GM12878 (cell line): ENCODE measurements around the gene CHAT. TPM values are rescaled to one million over a fixed set of nuclear protein-coding genes. Genes with fewer than 3 reads are reported as not detected.

Source experiments
- ATAC-seq: fragments of 200-7000 bp; cut with Tn5 transposase; 3 replicates; pipeline ENCODE4 v1.9.1; 2020; ENCODE audit warnings: mild to moderate bottlenecking, moderate library complexity
- BruUV-seq: library from RNA; stranded (reverse); fragments of 400-500 nt; replicated peaks from 2 replicates; lab custom pipeline; 2021; lab: Mats Ljungman, UMichigan
- CTCF ChIA-PET: fragments of 300-600 bp; sonication (Branson Sonifier 250); formaldehyde crosslinking; extraction: SDS; loops from one replicate; lab custom pipeline; 2021; ENCODE audit warnings: inconsistent platforms; lab: Yijun Ruan, JAX
- POLR2A ChIA-PET: fragments of 350-600 bp; formaldehyde crosslinking; extraction: SDS; loops from one replicate; lab custom pipeline; 2021; ENCODE audit warnings: inconsistent platforms; lab: Charles Lee
- RAD21 ChIA-PET: fragments of 300-600 bp; sonication (Branson Sonifier 250); formaldehyde crosslinking; loops from one replicate; lab custom pipeline; 2023; ENCODE audit warnings: antibody characterized with exemption; ENCODE audit not compliant: unreplicated experiment; lab: Charles Lee
- SMC1A ChIA-PET: fragments of 300-600 bp; sonication (Branson Sonifier 250); formaldehyde crosslinking; loops from one replicate; lab custom pipeline; 2023; ENCODE audit not compliant: unreplicated experiment, uncharacterized antibody; lab: Charles Lee
- DNase-seq: peaks from one replicate; pipeline ENCODE4 v3.0.0-alpha.2; 2011; ENCODE audit warnings: low read depth, low spot score
- FAIRE-seq: peaks from 3 replicates; lab custom pipeline; 2011; peaks lifted over from hg19 to GRCh38; lab: Jason Lieb, UNC
- H2AFZ ChIP-seq: 2 replicates; pipeline ENCODE4 v1.6.0; 2011; ENCODE audit warnings: low read depth, low read length, control low read depth; ENCODE audit not compliant: control insufficient read depth
- H3K27ac ChIP-seq: 2 replicates; pipeline ENCODE4 v1.5.1; 2011; ENCODE audit warnings: control low read depth; ENCODE audit not compliant: control insufficient read depth, insufficient read depth
- H3K27me3 ChIP-seq, 2 experiments: replicated peaks in 1 of 2; 2 replicates each; pipeline versions ENCODE4 v1.6.0 to v1.6.1; 2011; ENCODE audit warnings: low read length in 1 of 2; ENCODE audit not compliant: control insufficient read depth in 2 of 2, insufficient read depth in 2 of 2
- H3K36me3 ChIP-seq, 2 experiments: 2 replicates each; pipeline ENCODE4 v1.5.1; 2011; ENCODE audit warnings: low read length in 1 of 2; ENCODE audit not compliant: control insufficient read depth in 2 of 2, insufficient read depth in 2 of 2
- H3K4me1 ChIP-seq: 2 replicates; pipeline ENCODE4 v1.6.1; 2011; ENCODE audit warnings: mild to moderate bottlenecking, low read length, moderate library complexity, mixed read lengths; ENCODE audit not compliant: control insufficient read depth, insufficient read depth
- H3K4me2 ChIP-seq: 2 replicates; pipeline ENCODE4 v1.6.0; 2011; ENCODE audit warnings: control low read depth; ENCODE audit not compliant: control insufficient read depth, insufficient read depth
- H3K4me3 ChIP-seq: fragments of 200-600 bp; sonication (generic); 2 replicates; pipeline ENCODE4 v1.5.1; 2016
- H3K79me2 ChIP-seq: 2 replicates; pipeline ENCODE4 v1.6.0; 2011; ENCODE audit warnings: low read length; ENCODE audit not compliant: control insufficient read depth, insufficient read depth
- H3K9ac ChIP-seq: 2 replicates; pipeline ENCODE4 v1.8.0; 2011; ENCODE audit warnings: low read length, control low read depth, mixed read lengths; ENCODE audit not compliant: control insufficient read depth, insufficient read depth
- H3K9me3 ChIP-seq: replicated peaks from 3 replicates; pipeline ENCODE4 v1.5.1; 2011; ENCODE audit warnings: mild to moderate bottlenecking, low read length; ENCODE audit not compliant: control insufficient read depth, insufficient read depth
- H4K20me1 ChIP-seq: 2 replicates; pipeline ENCODE4 v1.6.0; 2011; ENCODE audit not compliant: control insufficient read depth, insufficient read depth
- CHD1 ChIP-seq: IDR thresholded peaks from 2 replicates; pipeline ENCODE4 v1.6.1; 2012; ENCODE audit warnings: low read depth, low read length, improper control_type of control experiment
- FOS ChIP-seq: IDR thresholded peaks from 3 replicates; pipeline ENCODE4 v1.6.1; 2011; ENCODE audit warnings: borderline replicate concordance; ENCODE audit not compliant: insufficient read length; ENCODE audit errors: extremely low read depth
- HDAC2 ChIP-seq: fragments of 200-600 bp; sonication (generic); IDR thresholded peaks from 2 replicates; pipeline ENCODE4 v1.6.1; 2017
- MYB ChIP-seq: fragments of 150-350 bp; IDR thresholded peaks from 2 replicates; pipeline ENCODE4 v1.6.1; 2014; ENCODE audit warnings: mild to moderate bottlenecking, low read depth, low read length, borderline replicate concordance
- RB1 ChIP-seq: fragments of 450-650 bp; formaldehyde crosslinking; IDR thresholded peaks from 2 replicates; pipeline ENCODE4 v1.6.1; 2017; ENCODE audit warnings: mild to moderate bottlenecking, borderline replicate concordance
- RUNX3 ChIP-seq: IDR thresholded peaks from 2 replicates; pipeline ENCODE4 v1.6.1; 2012; ENCODE audit warnings: low read length, inconsistent platforms
- SREBF2 ChIP-seq: IDR thresholded peaks from 2 replicates; pipeline ENCODE4 v1.6.1; 2012; ENCODE audit warnings: mild to moderate bottlenecking, low read length
- STAT3 ChIP-seq: IDR thresholded peaks from 2 replicates; pipeline ENCODE4 v1.6.1; 2011; ENCODE audit warnings: low read depth, low read length, improper control_type of control experiment
- TAF1 ChIP-seq: IDR thresholded peaks from 2 replicates; pipeline ENCODE4 v1.6.1; 2011; ENCODE audit warnings: mild to moderate bottlenecking, low read depth, low read length, borderline replicate concordance
- TBL1XR1 ChIP-seq: IDR thresholded peaks from 2 replicates; pipeline ENCODE4 v1.6.1; 2012; ENCODE audit warnings: low read depth, low read length, improper control_type of control experiment
- WRNIP1 ChIP-seq: IDR thresholded peaks from 2 replicates; pipeline ENCODE4 v1.6.1; 2011; ENCODE audit warnings: low read depth, low read length, improper control_type of control experiment, borderline replicate concordance
- ZNF217 ChIP-seq: fragments of 450-650 bp; IDR thresholded peaks from 2 replicates; pipeline ENCODE4 v1.6.1; 2017; ENCODE audit warnings: antibody characterized with exemption, mild to moderate bottlenecking
- ZNF24 ChIP-seq: fragments of 450-650 bp; IDR thresholded peaks from 2 replicates; pipeline ENCODE4 v1.6.1; 2017; ENCODE audit warnings: antibody characterized with exemption, mild to moderate bottlenecking
- WGBS: methylation state at CpG from one replicate; pipeline ENCODE4 v1.1.6; 2016; ENCODE audit warnings: low lambda C conversion rate; ENCODE audit not compliant: insufficient replicate concordance, insufficient coverage; ENCODE audit errors: missing lambda C conversion rate; 5-methylcytosine and 5-hydroxymethylcytosine counted together
- in situ Hi-C: fragments of 300-500 bp; cut with MboI; formaldehyde crosslinking; loops from 9 replicates; pipeline ENCODE4 v1.14.3; 2018; ENCODE audit warnings: mixed read lengths
- intact Hi-C: fragments of 100-400 bp; cut with micrococcal nuclease; formaldehyde crosslinking; loops from one replicate; pipeline ENCODE4 v1.14.2; 2022; ENCODE audit not compliant: unreplicated experiment
- polyA plus RNA-seq, 11 experiments: library from polyadenylated mRNA; depleted of rRNA in 4 of 11; unstranded in 6 of 11; stranded (reverse) in 5 of 11; fragments of >200 nt; fragmentation: Nextera tagmentation in 4 of 11; fragmentation: Illumina TruSeq in 1 of 11; extraction: Ambion mirVana in 4 of 11; extraction: Trizol in 1 of 11; gene quantifications; 1 replicate in 1 of 11; 2 replicates in 10 of 11; pipeline versions ENCODE4 v1.2.1 to v1.2.3, GENCODE V29; 2011 to 2016; ENCODE audit warnings: inconsistent platforms in 2 of 11, missing spikeins in 2 of 11, low read depth in 1 of 11
- total RNA-seq, 4 experiments: library from RNA; depleted of rRNA in 3 of 4; stranded (reverse); fragments of >200 nt in 3 of 4; fragmentation: Illumina TruSeq in 1 of 4; extraction: Trizol in 1 of 4; gene quantifications; 2 replicates each; pipeline versions ENCODE4 v1.2.1 to v1.2.3, GENCODE V29; 2013 to 2021
- TF ChIP-seq, protein P1 (sequence below): IDR thresholded peaks from 2 replicates; pipeline ENCODE4 v1.6.1; 2011; ENCODE audit warnings: borderline replicate concordance, low read depth, mild to moderate bottlenecking, moderate library complexity, mixed read lengths, low read length; ENCODE audit not compliant: insufficient read depth; ENCODE audit errors: extremely low read length
- TF ChIP-seq, protein P2 (sequence below): IDR thresholded peaks from 2 replicates; pipeline ENCODE4 v1.6.1; 2011; ENCODE audit warnings: mild to moderate bottlenecking, low read depth, low read length, moderate library complexity; ENCODE audit not compliant: insufficient replicate concordance
- TF ChIP-seq, protein P3 (sequence below): fragments of 450-650 bp; IDR thresholded peaks from 2 replicates; pipeline ENCODE4 v1.6.1; 2017; ENCODE audit warnings: mild to moderate bottlenecking, moderate library complexity
- TF ChIP-seq, protein P4 (sequence below): IDR thresholded peaks from 2 replicates; pipeline ENCODE4 v1.6.1; 2012; ENCODE audit warnings: mild to moderate bottlenecking, low read depth, low read length

CHAT gene
- total and polyA plus RNA-seq, 10 of the 15 experiments (the other 5 are each of a cell fraction or from before 2014, with no cell fraction given): not detected

DNA sequence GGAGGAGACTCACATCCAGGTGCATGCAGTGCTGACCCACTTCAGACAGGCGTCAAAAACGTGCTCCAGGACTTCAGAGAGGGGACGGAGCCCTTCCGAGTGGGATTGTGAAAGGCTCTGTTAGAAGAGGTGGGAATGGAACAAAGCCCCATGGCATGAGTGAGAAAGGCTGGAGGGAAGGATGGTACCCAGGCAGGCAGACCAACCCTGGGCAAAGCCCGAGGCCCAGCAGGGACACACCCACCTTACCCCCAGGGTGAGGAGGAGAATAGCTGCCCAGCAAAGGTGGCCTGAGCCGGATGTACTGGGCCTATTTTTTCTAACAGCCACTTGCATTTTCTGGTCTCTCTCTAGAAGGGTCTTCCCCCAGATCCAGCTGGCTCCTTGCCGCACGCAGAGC is 14.8 kb downstream of the CHAT start:
- intact Hi-C loops: no loop called here
- SMC1A ChIA-PET: no interaction called here
- TF ChIP-seq, protein P1, sequence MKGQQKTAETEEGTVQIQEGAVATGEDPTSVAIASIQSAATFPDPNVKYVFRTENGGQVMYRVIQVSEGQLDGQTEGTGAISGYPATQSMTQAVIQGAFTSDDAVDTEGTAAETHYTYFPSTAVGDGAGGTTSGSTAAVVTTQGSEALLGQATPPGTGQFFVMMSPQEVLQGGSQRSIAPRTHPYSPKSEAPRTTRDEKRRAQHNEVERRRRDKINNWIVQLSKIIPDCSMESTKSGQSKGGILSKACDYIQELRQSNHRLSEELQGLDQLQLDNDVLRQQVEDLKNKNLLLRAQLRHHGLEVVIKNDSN: no peak
- no peak for TF ChIP-seq TAF1
- TF ChIP-seq WRNIP1: no peak
- TF ChIP-seq, protein P2, sequence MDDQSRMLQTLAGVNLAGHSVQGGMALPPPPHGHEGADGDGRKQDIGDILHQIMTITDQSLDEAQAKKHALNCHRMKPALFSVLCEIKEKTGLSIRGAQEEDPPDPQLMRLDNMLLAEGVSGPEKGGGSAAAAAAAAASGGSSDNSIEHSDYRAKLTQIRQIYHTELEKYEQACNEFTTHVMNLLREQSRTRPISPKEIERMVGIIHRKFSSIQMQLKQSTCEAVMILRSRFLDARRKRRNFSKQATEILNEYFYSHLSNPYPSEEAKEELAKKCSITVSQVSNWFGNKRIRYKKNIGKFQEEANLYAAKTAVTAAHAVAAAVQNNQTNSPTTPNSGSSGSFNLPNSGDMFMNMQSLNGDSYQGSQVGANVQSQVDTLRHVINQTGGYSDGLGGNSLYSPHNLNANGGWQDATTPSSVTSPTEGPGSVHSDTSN: no peak
- no peak for TF ChIP-seq ZNF24
- no peak for TF ChIP-seq RB1
- TF ChIP-seq, protein P3, sequence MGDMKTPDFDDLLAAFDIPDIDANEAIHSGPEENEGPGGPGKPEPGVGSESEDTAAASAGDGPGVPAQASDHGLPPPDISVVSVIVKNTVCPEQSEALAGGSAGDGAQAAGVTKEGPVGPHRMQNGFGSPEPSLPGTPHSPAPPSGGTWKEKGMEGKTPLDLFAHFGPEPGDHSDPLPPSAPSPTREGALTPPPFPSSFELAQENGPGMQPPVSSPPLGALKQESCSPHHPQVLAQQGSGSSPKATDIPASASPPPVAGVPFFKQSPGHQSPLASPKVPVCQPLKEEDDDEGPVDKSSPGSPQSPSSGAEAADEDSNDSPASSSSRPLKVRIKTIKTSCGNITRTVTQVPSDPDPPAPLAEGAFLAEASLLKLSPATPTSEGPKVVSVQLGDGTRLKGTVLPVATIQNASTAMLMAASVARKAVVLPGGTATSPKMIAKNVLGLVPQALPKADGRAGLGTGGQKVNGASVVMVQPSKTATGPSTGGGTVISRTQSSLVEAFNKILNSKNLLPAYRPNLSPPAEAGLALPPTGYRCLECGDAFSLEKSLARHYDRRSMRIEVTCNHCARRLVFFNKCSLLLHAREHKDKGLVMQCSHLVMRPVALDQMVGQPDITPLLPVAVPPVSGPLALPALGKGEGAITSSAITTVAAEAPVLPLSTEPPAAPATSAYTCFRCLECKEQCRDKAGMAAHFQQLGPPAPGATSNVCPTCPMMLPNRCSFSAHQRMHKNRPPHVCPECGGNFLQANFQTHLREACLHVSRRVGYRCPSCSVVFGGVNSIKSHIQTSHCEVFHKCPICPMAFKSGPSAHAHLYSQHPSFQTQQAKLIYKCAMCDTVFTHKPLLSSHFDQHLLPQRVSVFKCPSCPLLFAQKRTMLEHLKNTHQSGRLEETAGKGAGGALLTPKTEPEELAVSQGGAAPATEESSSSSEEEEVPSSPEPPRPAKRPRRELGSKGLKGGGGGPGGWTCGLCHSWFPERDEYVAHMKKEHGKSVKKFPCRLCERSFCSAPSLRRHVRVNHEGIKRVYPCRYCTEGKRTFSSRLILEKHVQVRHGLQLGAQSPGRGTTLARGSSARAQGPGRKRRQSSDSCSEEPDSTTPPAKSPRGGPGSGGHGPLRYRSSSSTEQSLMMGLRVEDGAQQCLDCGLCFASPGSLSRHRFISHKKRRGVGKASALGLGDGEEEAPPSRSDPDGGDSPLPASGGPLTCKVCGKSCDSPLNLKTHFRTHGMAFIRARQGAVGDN: no peak
- TF ChIP-seq ZNF217: no peak
- no peak for TF ChIP-seq RUNX3
- TF ChIP-seq CHD1: no peak
- no peak for TF ChIP-seq HDAC2
- no peak for TF ChIP-seq MYB
- TF ChIP-seq FOS: no peak
- TF ChIP-seq TBL1XR1: no peak
- no peak for TF ChIP-seq SREBF2
- no peak for TF ChIP-seq STAT3
- TF ChIP-seq, protein P4, sequence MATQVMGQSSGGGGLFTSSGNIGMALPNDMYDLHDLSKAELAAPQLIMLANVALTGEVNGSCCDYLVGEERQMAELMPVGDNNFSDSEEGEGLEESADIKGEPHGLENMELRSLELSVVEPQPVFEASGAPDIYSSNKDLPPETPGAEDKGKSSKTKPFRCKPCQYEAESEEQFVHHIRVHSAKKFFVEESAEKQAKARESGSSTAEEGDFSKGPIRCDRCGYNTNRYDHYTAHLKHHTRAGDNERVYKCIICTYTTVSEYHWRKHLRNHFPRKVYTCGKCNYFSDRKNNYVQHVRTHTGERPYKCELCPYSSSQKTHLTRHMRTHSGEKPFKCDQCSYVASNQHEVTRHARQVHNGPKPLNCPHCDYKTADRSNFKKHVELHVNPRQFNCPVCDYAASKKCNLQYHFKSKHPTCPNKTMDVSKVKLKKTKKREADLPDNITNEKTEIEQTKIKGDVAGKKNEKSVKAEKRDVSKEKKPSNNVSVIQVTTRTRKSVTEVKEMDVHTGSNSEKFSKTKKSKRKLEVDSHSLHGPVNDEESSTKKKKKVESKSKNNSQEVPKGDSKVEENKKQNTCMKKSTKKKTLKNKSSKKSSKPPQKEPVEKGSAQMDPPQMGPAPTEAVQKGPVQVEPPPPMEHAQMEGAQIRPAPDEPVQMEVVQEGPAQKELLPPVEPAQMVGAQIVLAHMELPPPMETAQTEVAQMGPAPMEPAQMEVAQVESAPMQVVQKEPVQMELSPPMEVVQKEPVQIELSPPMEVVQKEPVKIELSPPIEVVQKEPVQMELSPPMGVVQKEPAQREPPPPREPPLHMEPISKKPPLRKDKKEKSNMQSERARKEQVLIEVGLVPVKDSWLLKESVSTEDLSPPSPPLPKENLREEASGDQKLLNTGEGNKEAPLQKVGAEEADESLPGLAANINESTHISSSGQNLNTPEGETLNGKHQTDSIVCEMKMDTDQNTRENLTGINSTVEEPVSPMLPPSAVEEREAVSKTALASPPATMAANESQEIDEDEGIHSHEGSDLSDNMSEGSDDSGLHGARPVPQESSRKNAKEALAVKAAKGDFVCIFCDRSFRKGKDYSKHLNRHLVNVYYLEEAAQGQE: no peak

More for the DNA sequence above, 14.8 kb downstream of the CHAT start:
- no peaks in the 10 kb centered on the region for H3K4me1 ChIP-seq
- H3K9ac ChIP-seq: no peak overlapping the region
- WGBS: 52% methylated on average over 8 of the region's 8 CpGs
- BruUV-seq: no TSS peak
- no peak overlapping the region for H3K4me2 ChIP-seq
- no peak for DNase-seq
- no peak for FAIRE-seq
- H3K36me3 ChIP-seq: no peaks in the 10 kb centered on the region
- ChIA-PET CTCF (no interaction called here), RAD21 (no interaction called here), POLR2A (no interaction called here)
- ATAC-seq: no peak
- no peak overlapping the region for H3K27ac ChIP-seq
- peaks cover 0 to 2% of the 10 kb centered on the region in 2 experiments; a peak in 1 of 4 replicates for H3K27me3 ChIP-seq
- H4K20me1 ChIP-seq: no peaks in the 10 kb centered on the region
- in situ Hi-C loops: no loop called here
- no peak overlapping the region for H3K4me3 ChIP-seq
- H3K79me2 ChIP-seq: no peaks in the 10 kb centered on the region
- H3K9me3 ChIP-seq: no peaks in the 10 kb centered on the region
- H2AFZ ChIP-seq: no peak overlapping the region
